ENCODE data around the gene PYM1. TPM values are rescaled to one million over a fixed set of nuclear protein-coding genes. Genes with fewer than 3 reads are reported as not detected.
"Not testable (repeated sequence)": the region's sequence is repeated elsewhere in the genome, so short reads cannot be mapped to it uniquely, and the experiment has no call there.

The PYM1 gene
- total and polyA plus RNA-seq, 4 donors: 17.8 to 36.7 (median 32.4) TPM

- Histone ChIP-seq H3K27me3 (ENCODE audit: control insufficient read depth, insufficient read depth, low read length) (no peaks in the 10 kb centered on the region), H3K36me3 (ENCODE audit: control insufficient read depth, insufficient read depth, low read length) (no peaks in the 10 kb centered on the region), H3K4me3 (ENCODE audit: low read depth, low read length) (no peak overlapping the region), H3K4me1 (ENCODE audit: control insufficient read depth, insufficient read depth, low read length) (no peaks in the 10 kb centered on the region), H3K27ac (ENCODE audit: low read depth, low read length) (no peak overlapping the region), H3K9me3 (ENCODE audit: control insufficient read depth, insufficient read depth, low read length) (no peaks in the 10 kb centered on the region)
- WGBS (ENCODE audit: insufficient coverage): 94% methylated on average over 2 of the region's 4 CpGs
- DNase-seq (ENCODE audit: low read depth in 4 of 6, low spot score in 6 of 6): no peak
Measured at GRCh38 chr12:55891310-55891709, 36.4 kb downstream of the PYM1 start.

GRCh38 chr12:55885113-55885512 lies 42.6 kb downstream of the PYM1 start:
- DNase-seq (ENCODE audit: low read depth in 4 of 6, low spot score in 6 of 6): no peak
- WGBS (ENCODE audit: insufficient coverage): no CpG with 5 or more reads among the region's 1 CpG
- no peak overlapping the region for H3K27ac ChIP-seq (ENCODE audit: low read depth, low read length)
- no peaks in the 10 kb centered on the region for H3K36me3 ChIP-seq (ENCODE audit: control insufficient read depth, insufficient read depth, low read length)
- peaks cover 1% of the 10 kb centered on the region for H3K9me3 ChIP-seq (ENCODE audit: control insufficient read depth, insufficient read depth, low read length)
- no peaks in the 10 kb centered on the region for H3K4me1 ChIP-seq (ENCODE audit: control insufficient read depth, insufficient read depth, low read length)
- H3K4me3 ChIP-seq (ENCODE audit: low read depth, low read length): no peak overlapping the region
- no peaks in the 10 kb centered on the region for H3K27me3 ChIP-seq (ENCODE audit: control insufficient read depth, insufficient read depth, low read length)

GRCh38 chr12:55877824-55878223 lies 49.9 kb downstream of the PYM1 start:
- H3K9me3 ChIP-seq (ENCODE audit: control insufficient read depth, insufficient read depth, low read length): peaks cover 4% of the 10 kb centered on the region
- H3K4me1 ChIP-seq (ENCODE audit: control insufficient read depth, insufficient read depth, low read length): no peaks in the 10 kb centered on the region
- no peaks in the 10 kb centered on the region for H3K36me3 ChIP-seq (ENCODE audit: control insufficient read depth, insufficient read depth, low read length)
- H3K4me3 ChIP-seq (ENCODE audit: low read depth, low read length): no peak overlapping the region
- H3K27me3 ChIP-seq (ENCODE audit: control insufficient read depth, insufficient read depth, low read length): no peaks in the 10 kb centered on the region
- DNase-seq (ENCODE audit: low read depth in 4 of 6, low spot score in 6 of 6): no peak
- no peak overlapping the region for H3K27ac ChIP-seq (ENCODE audit: low read depth, low read length)

GRCh38 chr12:55875704-55876467 lies 51.8 kb downstream of the PYM1 start:
- H3K4me3 ChIP-seq (ENCODE audit: low read depth, low read length): no peak overlapping the region
- no peaks in the 10 kb centered on the region for H3K4me1 ChIP-seq (ENCODE audit: control insufficient read depth, insufficient read depth, low read length)
- no peak overlapping the region for H3K27ac ChIP-seq (ENCODE audit: low read depth, low read length)
- peaks cover 2% of the 10 kb centered on the region for H3K9me3 ChIP-seq (ENCODE audit: control insufficient read depth, insufficient read depth, low read length)
- no peaks in the 10 kb centered on the region for H3K36me3 ChIP-seq (ENCODE audit: control insufficient read depth, insufficient read depth, low read length)
- DNase-seq (ENCODE audit: low read depth in 4 of 6, low spot score in 6 of 6): no peak
- no peaks in the 10 kb centered on the region for H3K27me3 ChIP-seq (ENCODE audit: control insufficient read depth, insufficient read depth, low read length)
- WGBS (ENCODE audit: insufficient coverage): 80% methylated on average over 1 of the region's 4 CpGs

GRCh38 chr12:55874443-55874842 lies 53.3 kb downstream of the PYM1 start:
- Histone ChIP-seq H3K27me3 (ENCODE audit: control insufficient read depth, insufficient read depth, low read length) (no peaks in the 10 kb centered on the region), H3K4me1 (ENCODE audit: control insufficient read depth, insufficient read depth, low read length) (no peaks in the 10 kb centered on the region), H3K27ac (ENCODE audit: low read depth, low read length) (no peak overlapping the region), H3K36me3 (ENCODE audit: control insufficient read depth, insufficient read depth, low read length) (no peaks in the 10 kb centered on the region), H3K9me3 (ENCODE audit: control insufficient read depth, insufficient read depth, low read length) (peaks cover 2% of the 10 kb centered on the region), H3K4me3 (ENCODE audit: low read depth, low read length) (no peak overlapping the region)
- peak in 1 of 6 donors; percentile 10 for DNase-seq (ENCODE audit: low read depth in 4 of 6, low spot score in 6 of 6)
- 67% methylated on average over 1 of the region's 2 CpGs for WGBS (ENCODE audit: insufficient coverage)

GRCh38 chr12:55866454-55867004 lies 61.2 kb downstream of the PYM1 start:
- H3K4me1 ChIP-seq (ENCODE audit: control insufficient read depth, insufficient read depth, low read length): not testable (repeated sequence)

GRCh38 chr12:55865327-55865726 lies 62.4 kb downstream of the PYM1 start:
- H3K9me3 ChIP-seq (ENCODE audit: control insufficient read depth, insufficient read depth, low read length): peaks cover 2% of the 10 kb centered on the region
- no peak for DNase-seq (ENCODE audit: low read depth in 4 of 6, low spot score in 6 of 6)
- no CpG with 5 or more reads among the region's 2 CpGs for WGBS (ENCODE audit: insufficient coverage)
- no peaks in the 10 kb centered on the region for H3K4me1 ChIP-seq (ENCODE audit: control insufficient read depth, insufficient read depth, low read length)
- no peaks in the 10 kb centered on the region for H3K36me3 ChIP-seq (ENCODE audit: control insufficient read depth, insufficient read depth, low read length)
- no peak overlapping the region for H3K27ac ChIP-seq (ENCODE audit: low read depth, low read length)
- H3K4me3 ChIP-seq (ENCODE audit: low read depth, low read length): no peak overlapping the region
- no peaks in the 10 kb centered on the region for H3K27me3 ChIP-seq (ENCODE audit: control insufficient read depth, insufficient read depth, low read length)

More at GRCh38 chr12:55866454-55867004, 61.2 kb downstream of the PYM1 start:
- not testable (repeated sequence) for DNase-seq (ENCODE audit: low read depth in 4 of 6, low spot score in 6 of 6); H3K4me3 ChIP-seq (ENCODE audit: low read depth, low read length); H3K36me3 ChIP-seq (ENCODE audit: control insufficient read depth, insufficient read depth, low read length); H3K27me3 ChIP-seq (ENCODE audit: control insufficient read depth, insufficient read depth, low read length); H3K9me3 ChIP-seq (ENCODE audit: control insufficient read depth, insufficient read depth, low read length); H3K27ac ChIP-seq (ENCODE audit: low read depth, low read length)
- no CpG with 5 or more reads among the region's 3 CpGs for WGBS (ENCODE audit: insufficient coverage)

- H3K27ac ChIP-seq (ENCODE audit: low read depth, low read length); H3K36me3 ChIP-seq (ENCODE audit: control insufficient read depth, insufficient read depth, low read length); H3K4me3 ChIP-seq (ENCODE audit: low read depth, low read length); H3K27me3 ChIP-seq (ENCODE audit: control insufficient read depth, insufficient read depth, low read length); H3K9me3 ChIP-seq (ENCODE audit: control insufficient read depth, insufficient read depth, low read length); DNase-seq (ENCODE audit: low read depth in 4 of 6, low spot score in 6 of 6); H3K4me1 ChIP-seq (ENCODE audit: control insufficient read depth, insufficient read depth, low read length): not testable (repeated sequence)
- WGBS (ENCODE audit: insufficient coverage): 100% methylated on average over 5 of the region's 13 CpGs
Measured at GRCh38 chr12:55862931-55863330, 64.8 kb downstream of the PYM1 start.

GRCh38 chr12:55862286-55862685 lies 65.4 kb downstream of the PYM1 start:
- peaks cover 2% of the 10 kb centered on the region for H3K9me3 ChIP-seq (ENCODE audit: control insufficient read depth, insufficient read depth, low read length)
- no peaks in the 10 kb centered on the region for H3K4me1 ChIP-seq (ENCODE audit: control insufficient read depth, insufficient read depth, low read length)
- no peak overlapping the region for H3K4me3 ChIP-seq (ENCODE audit: low read depth, low read length)
- no peak overlapping the region for H3K27ac ChIP-seq (ENCODE audit: low read depth, low read length)
- H3K36me3 ChIP-seq (ENCODE audit: control insufficient read depth, insufficient read depth, low read length): no peaks in the 10 kb centered on the region
- no peaks in the 10 kb centered on the region for H3K27me3 ChIP-seq (ENCODE audit: control insufficient read depth, insufficient read depth, low read length)
- no peak for DNase-seq (ENCODE audit: low read depth in 4 of 6, low spot score in 6 of 6)

GRCh38 chr12:55861871-55862270 lies 65.8 kb downstream of the PYM1 start:
- peaks cover 2% of the 10 kb centered on the region for H3K9me3 ChIP-seq (ENCODE audit: control insufficient read depth, insufficient read depth, low read length)
- DNase-seq (ENCODE audit: low read depth in 4 of 6, low spot score in 6 of 6): no peak

More at GRCh38 chr12:55861871-55862270, 65.8 kb downstream of the PYM1 start:
- Histone ChIP-seq H3K27ac (ENCODE audit: low read depth, low read length) (no peak overlapping the region), H3K27me3 (ENCODE audit: control insufficient read depth, insufficient read depth, low read length) (no peaks in the 10 kb centered on the region), H3K36me3 (ENCODE audit: control insufficient read depth, insufficient read depth, low read length) (no peaks in the 10 kb centered on the region), H3K4me3 (ENCODE audit: low read depth, low read length) (no peak overlapping the region), H3K4me1 (ENCODE audit: control insufficient read depth, insufficient read depth, low read length) (no peaks in the 10 kb centered on the region)
- 100% methylated on average over 1 of the region's 3 CpGs for WGBS (ENCODE audit: insufficient coverage)
